RCC 7860 (cell line): ENCODE results near the gene TEX19.

Experiments used
- DNase-seq: peaks from one replicate; pipeline ENCODE4 v3.0.0-alpha.2; 2015; ENCODE audit warnings: low spot score
- FAIRE-seq: peaks from 2 replicates; lab custom pipeline; 2012; peaks lifted over from hg19 to GRCh38; lab: Jason Lieb, UNC

The TEX19 gene

DNA sequence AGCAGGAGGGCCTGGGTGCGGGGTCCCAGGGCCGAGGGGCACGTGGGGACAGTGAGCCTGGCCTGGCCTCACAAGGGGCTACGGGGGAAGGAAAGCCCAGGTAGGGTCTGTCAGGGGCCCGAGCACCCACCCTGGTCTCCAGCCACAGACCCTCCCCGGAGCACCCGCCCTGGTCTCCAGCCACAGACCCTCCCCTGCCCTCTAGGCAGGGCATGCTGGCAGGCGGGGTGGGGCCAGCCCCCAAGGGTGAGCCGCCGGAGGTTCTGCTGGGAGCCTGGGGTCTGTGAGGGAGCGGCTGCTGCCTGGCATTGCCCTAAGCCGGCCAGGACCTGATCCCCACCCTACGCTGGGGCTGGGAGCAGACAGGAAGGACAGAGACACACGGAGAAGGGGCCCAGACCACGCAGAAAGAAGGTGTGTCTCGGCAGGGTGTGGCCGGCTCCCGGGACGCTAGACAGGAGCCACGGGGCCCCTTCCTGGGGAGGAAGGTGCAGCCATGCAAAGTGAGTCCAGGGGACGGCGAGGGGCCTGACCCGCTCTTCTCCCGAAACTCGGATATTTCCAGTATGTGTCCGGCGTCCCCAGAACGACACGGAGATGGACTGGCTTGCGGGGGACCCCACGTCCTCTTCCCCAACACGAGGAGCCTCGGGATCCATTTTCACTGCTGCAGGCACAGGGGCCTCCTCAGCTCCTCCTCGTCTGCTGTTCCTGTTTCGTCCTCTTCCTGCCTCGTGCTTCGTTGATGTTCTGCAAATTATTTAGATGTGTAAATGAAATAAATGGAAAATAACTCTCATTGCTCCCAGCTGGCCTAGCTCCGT lies 28.0 kb downstream of the TEX19 start:
- no peak for FAIRE-seq
- no peak for DNase-seq

DNA sequence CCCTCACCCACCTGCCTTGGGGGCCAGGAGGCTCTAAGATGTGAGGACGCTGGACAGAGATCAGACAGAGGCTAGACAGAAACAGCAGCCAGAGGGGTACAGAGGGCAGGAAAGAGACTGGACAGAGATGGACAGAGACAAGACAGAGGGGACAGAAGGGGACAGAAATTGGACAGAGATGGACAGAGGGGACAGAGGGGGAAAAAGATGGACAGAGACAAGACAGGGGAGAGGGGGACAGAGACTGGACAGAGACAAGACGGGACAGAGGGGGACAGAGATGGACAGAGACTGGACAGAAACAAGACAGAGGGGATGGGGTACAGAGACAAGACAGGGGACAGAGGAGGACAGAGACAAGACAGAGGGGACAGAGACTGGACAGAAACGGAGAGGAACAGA lies 28.7 kb downstream of the TEX19 start:
- FAIRE-seq (no peak), DNase-seq (no peak)

DNA sequence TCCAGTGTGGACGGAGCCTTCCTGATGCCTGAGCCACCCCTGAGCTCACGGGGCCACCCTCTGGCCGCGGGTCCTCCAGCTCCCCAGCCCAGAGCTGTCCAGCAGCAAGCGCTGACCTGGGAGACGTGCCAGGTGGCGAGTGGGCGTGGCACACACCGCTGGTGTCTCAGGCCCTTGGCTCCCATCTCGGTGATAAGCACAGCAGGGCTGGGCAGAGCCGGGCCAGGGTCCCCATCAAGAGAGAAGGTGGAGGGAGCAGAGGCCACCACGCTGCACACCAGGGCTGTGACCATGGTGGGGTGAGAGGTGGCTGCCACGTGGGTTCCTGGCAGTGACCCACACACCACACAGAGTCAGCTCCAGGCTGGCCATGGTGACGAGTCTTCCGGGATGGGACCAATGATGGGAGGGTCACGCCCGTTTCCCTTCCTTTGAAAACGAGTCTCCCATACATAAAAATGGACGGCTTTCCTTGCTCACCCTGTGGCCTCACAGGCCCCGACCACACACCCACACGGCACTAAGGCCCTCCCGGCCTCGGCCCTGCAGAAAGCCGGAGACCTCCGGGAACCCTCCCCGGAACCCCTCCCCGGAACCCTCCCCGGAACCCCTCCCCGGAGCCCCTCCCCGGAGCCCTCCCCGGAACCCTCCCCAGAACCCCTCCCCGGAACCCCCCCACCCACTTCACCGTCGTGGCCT lies 29.3 kb downstream of the TEX19 start:
- FAIRE-seq (no peak), DNase-seq (no peak)

DNA sequence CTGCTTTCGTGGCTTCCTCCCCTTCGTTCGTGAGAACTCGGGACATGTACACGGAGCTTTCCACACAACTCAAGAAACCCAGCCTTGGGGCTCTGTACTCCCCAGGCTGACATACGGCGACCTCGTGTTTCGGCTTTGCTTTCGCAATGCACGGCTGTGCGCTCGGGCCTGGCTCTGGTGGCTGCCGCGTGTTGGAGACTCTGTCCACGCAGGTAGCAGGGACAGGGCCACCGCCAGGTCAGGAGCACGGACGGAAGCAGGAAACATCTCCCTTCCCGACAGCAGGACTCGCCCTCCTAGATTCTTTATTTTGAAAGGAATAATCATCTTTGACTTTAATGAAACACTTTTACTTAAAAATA lies 29.9 kb downstream of the TEX19 start:
- FAIRE-seq (no peak), DNase-seq (no peak)

DNA sequence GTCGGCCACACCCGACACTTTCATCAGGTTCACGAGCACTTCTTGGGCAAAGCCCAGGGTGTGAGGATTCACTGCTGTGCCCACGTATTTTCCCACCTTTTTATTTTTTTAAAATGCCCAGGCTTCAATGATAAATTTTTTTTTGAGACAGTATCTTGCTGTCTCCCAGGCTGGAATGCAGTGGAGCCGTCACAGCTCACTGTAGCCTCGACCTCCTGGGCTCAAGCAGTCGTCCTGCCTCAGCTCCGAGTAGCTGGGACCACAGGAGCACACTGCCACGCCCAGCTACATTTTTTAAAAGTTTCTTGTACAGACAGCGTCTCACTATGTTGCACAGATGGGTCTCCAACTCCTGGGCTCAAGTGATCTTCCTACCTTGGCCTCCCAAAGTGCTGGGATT lies 30.3 kb downstream of the TEX19 start:
- FAIRE-seq, result no peak
- DNase-seq, result no peak

DNA sequence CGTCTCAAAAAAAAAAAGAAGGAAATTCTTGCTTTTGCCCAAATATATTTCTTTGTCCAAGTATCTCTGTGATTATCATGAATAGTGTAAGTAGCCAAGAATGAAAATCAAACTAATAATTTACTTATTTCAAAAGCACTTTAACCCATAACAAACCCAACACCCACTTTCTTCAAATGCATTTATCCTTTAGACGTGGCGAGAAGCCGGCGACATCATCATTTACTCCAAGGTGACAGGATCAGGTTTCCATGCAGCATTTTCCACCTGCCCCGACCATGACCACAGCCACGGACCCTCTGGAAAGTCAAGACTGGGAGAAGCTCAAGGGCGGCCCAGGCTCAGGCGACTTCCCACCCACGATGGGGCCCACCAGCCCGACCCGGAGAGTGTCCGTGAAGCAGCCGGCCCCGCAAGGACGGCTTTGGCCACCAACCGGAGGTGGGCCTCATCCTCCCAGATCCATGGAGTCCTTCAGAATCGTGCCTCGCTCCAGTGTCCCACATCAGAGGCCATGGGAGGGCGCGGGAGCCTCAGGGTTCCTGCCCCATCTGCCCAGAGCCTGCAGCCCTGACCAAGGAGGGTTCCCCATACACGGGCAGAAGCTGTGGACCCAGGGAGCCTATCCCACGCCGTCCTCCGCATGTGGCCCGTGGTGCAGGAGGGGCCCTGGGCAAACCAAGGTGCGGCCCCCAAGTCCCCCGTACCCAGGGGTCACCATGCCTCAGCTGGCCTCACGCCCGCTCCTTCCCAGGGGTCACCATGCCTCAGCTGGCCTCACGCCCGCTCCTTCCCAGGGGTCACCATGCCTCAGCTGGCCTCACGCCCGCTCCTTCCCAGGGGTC lies 31.2 kb downstream of the TEX19 start:
- DNase-seq (no peak), FAIRE-seq (no peak)

DNA sequence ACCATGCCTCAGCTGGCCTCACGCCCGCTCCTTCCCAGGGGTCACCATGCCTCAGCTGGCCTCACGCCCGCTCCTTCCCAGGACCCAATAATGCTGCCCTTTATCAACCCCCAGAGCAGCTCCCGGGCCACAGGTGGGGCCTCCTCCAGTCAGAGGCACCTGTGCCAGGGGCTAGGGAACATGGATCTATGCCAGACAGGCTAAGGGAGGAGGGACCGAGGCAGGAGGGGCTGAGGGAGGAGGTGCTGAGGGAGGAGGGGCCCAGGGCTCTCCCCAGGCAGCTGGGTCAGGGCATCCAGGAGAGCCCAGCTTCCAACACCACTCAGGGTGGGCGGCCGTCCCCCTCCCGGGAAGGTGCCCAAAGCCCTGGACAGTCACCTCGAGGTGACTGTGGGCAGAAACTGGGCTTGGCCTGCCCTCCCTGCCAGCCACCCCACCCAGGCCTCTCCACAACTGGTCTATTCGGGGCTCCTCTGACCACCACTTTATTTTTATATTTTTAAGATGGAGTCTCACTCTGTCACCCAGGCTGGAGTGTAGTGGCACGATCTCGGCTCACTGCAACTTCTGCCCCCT lies 31.9 kb downstream of the TEX19 start:
- DNase-seq (no peak), FAIRE-seq (no peak)

DNA sequence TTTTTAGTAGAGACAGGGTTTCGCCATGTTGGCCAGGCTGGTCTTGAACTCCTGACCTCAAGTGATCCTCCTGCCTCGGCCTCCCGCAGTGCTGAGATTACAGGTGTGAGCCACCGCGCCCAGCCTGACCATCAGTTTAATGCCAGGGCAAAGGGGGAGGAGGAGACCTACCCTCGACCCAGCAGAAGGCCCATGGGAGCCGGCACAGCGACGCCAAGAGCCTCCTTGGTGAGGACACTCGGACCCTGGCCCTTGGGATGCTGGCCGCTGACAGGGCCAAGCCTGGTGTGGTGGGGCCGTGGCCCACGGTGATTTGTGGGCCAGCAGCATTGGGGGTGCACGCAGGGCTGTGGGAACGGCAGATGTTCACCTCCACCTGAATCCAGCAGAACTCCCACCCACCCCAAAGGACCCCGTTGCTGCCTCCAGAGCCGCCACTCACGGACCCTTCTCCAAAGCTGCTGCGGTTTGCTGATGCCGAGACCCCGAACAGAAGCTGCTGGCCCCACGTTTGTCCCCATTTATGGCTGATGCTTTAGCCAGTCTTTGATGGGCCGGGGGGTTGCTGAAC lies 32.5 kb downstream of the TEX19 start:
- DNase-seq, result no peak
- FAIRE-seq, result no peak

DNA sequence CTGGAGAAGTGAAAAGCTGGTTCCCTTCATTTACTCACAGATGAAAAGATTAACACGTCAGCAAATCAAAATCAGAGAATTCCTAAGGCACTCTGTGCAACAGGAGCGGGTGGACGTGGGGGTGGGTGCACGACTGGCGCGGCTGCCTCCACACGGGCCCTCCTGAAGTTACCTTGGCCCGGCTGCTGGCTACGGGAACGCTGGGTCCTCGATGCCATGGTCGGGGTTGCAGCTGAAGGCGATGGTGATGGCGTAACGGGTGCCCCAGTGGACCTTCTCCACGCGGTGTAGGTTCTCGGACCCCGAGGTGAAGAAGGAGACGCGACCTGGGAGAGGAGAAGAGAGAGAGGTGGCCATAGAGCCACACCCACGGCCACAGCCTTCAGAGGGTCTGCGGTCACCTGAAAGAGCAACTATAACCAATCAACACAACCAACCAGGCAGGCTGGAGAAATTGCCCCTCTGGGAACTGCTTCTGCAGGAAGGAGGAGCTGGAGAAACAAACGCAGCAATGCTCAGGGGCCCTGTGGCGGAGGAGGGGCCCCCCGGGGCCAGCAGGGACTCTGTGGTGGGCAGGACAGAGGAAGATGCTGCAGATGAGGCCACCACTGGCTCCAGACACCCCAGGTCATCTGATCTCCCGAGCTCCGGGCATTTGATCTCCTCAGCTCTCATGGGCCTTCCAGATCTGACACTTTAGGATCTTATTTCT lies 33.3 kb downstream of the TEX19 start:
- DNase-seq (no peak), FAIRE-seq (no peak)

DNA sequence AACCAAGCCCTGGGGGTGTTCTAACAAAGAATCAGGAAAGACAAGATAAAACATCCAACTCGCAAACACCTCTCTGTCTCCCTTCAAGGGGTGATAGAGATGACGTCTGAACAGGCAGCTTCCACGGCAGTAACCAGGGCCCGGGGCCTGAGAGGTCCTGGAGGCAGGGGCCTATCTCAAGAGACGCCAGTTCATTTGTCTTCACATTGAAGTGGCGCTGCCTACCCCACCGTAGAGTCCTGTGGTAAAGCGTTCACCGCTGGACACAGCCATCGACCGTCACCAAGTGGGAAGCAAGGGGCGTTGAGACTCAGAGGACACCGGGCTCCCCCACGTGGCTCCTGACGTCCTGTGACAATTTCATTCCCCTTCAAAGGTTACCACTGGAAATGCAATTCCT lies 33.9 kb downstream of the TEX19 start:
- DNase-seq (no peak), FAIRE-seq (no peak)

DNA sequence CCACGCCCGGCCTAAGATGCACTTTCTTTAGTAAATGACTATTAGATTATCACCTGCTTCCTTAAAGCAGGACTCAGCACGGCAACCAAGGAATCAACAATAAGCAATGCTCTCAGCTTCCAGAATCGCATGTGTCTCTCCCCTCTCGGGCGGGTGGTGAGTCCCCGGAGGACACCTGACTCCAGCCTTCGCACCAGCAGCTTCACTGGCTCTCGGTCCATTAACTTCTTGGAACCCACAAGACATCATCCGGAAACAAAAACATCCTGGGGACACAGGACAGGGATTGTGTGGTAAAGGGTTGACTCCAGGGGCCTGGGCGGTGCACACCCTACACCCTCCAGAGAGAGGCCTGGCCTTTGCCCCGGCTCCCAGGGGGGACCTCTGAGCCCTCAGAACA lies 35.2 kb downstream of the TEX19 start:
- FAIRE-seq (no peak), DNase-seq (no peak)

DNA sequence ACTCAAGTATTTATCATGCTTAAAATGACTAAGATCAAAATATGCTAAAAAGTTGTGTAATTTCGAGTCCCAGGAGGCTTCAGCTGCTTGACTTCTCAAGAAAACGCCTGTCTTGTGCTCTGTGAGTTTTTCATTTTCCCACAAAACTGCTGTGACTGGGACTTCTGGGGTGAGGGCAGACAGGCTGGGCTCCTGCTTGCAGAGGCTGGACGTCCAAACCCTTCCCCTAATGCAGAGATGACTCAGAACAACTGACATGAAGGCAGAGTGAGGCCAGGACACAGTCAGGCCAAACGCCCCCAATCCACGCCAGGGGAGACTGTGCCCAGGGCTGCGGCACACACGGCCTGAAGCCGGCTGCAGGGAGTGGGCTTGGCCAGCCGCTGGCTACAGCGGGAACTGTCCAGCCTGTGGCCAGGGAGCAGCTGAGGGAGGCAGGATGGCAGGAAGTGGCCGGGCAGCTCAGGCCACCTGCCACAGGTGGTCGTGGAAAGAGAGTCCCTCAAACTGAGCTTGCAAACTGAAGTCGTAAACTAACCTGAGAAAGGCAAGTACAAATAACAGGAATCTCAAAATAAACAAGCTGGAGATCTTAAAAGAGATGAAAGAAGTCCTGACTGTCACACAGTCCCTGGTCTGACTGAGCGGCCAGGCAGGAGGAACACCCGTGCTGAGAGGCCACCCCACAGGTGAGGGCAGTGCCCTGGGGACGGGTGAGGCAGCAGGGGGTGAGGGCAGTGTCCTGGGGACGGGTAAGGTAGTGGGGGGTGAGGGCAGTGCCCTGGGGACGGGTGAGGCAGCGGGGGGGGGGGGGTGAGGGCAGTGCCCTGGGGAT lies 37.8 kb downstream of the TEX19 start:
- no peak for DNase-seq
- no peak for FAIRE-seq

DNA sequence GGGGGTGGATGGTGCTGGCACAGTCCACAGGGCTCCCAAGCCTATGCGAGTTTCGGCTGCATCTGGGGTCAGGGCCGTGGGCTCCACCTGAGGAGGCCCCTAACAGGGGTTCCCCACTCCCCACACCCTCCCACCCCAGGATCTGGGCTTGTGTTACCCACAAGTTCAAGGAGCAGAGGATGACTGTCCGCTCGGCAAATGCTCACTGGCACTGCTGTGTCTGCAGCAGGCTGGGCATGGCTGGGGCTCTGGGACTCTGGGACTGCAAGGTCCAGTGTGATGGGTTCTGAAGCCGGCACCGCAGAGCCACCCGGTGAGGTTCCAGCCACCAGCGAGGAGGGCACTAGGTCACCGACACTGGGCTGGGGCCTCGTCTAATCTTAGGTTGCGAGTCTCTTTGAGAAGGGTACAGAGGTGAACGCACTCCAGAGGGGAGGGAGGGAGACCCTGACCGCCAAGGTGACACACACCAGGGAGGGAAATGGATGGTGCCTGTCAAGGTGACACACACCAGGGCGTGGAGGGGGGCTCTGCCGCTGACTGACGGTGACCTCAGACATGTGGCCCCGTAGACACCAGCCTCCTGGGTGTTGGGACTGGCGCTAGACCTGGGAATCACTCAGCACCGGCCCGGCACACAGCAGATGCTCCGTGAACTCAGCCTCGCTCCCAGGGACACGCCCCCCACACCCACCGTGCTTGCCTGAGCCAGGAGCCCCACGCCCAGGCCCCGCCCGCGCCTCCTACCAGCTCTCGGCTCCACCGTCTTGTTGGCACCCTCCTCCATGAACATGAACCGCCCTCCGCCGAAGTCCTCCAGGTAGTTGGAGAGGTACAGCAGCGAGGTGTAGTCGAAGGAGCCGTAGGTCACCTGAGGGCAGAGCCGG lies 38.6 kb downstream of the TEX19 start:
- DNase-seq (no peak), FAIRE-seq (no peak)

DNA sequence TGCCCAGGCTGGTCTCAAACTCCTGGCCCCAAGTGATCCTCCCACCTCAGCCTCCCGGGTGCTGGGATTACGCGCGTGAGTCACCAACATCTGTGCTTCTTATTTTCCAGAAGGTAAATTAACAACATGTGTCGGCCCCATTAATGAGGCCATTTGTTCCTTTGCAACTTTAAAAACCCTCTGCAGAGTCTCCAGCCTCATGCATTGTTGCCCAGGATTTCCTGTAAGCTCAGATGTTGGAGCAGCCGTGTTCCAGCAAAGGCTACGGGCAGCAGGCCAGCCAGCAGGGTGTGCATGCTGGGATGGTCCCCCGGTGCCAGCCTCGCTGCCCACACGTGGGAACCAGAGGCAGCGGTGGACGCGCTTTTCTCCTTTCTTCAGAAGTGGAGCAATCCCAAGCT lies 40.0 kb downstream of the TEX19 start:
- no peak for DNase-seq
- no peak for FAIRE-seq

DNA sequence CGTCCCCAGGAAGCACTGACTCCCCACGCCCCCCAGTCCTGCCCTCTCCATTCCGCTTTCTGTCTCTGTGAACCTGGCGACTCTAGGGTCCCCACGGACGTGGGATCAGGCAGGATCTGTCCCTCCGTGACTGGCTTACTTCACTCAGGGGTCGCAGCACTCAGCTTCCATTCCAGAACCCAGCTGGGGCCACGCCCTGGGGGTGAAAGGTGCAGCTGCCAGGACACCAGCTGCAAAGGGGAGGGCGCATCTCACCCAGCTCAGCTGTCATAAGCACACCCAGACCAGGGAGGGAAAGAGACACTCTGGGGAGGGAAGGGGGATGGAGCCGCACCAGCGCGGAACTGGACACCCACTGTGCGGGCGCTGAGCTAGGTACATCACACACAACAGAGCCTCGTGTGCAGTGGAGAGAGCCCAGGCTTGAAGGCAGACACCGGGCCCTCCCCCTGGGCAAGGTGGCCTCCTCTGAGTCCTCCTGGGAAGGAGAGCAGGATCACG lies 40.6 kb downstream of the TEX19 start:
- FAIRE-seq, result no peak
- no peak for DNase-seq

DNA sequence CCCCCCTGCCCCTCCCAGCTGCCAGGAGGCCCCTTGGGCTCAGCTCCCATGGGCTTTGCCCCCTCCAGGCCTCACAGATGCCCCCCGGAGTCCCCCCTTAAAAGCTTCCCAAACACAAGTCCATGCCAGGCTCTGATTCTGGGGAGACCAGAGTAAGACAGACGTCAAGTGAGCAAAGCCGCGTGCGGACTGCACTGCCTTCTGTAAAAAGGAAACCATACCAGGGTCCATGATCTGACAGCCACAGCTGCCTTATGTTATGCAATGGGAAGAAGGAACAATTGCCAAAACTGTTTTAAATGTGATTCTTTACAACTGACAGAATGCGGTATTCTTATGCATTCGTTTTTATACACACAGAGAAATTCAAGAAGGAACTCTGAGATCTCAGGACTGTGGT lies 41.2 kb downstream of the TEX19 start:
- FAIRE-seq, result no peak
- DNase-seq, result no peak

DNA sequence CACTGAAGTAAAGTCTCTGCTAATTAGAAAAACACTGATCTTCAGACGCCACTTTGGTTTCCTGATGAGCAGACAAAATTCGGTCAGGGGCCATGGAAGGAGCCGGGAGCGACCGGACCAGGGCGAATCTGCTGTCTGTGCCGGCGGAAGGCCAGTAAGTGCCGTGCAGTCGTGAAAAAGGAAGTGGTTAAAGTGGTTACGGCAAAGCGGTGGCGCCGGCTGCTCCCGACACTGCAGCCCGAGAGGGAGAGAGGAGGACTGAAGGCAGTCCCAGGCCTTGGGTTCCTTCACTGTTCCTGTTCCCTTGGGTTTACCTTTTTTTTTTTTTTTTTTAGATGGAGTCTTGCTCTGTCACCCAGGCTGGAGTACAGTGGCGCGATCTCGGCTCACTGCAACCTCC lies 41.8 kb downstream of the TEX19 start:
- FAIRE-seq (no peak), DNase-seq (no peak)

DNA sequence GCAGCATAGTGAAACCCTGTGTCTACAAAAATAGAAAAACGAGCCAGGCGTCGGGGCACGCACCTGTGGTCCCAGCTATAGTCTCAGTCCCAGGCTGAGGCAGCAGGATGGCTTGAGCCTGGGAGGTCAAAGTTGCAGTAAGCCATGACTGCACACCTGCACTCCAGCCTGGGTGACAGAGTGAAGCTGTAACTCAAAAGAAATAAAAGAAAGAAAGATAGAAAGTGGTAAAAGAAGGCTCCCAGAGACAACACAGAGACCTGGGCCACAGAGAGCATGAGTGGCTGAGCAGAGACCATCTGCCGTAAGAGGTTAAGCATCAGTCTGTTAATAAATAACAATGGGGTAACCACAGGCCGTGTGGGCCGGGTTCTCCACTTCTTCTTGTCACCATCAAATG lies 43.8 kb downstream of the TEX19 start:
- FAIRE-seq (peak; percentile 90), DNase-seq (peak; percentile 64)
